GM19452 (cell line): ENCODE measurements around the gene CCDC188.

Experiments
- ATAC-seq: cut with Tn5 transposase; IDR thresholded peaks from one replicate; pipeline ENCODE4 v1.9.1; 2021; ENCODE audit not compliant: unreplicated experiment

The CCDC188 gene

DNA sequence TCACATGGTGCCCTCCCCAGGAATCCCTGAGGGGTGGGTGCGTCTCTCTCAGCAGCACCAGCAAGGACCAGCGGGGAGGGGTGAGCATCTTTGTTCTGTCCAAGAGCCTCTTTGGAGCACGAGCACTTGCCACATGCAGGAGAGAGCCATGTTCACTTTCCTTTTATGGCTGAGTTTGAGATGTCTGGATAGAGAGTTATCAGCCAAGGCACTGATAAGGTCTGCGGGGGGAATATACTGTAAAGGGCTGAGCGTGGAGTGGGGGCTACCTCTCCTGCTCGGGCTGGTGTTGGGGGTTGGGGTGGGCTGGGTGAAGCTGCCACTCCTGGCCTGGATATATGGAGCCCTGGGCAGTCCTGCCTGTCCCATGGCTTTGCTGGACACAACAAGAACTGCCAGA is 34.9 kb upstream of the CCDC188 start:
- ATAC-seq: no peak

DNA sequence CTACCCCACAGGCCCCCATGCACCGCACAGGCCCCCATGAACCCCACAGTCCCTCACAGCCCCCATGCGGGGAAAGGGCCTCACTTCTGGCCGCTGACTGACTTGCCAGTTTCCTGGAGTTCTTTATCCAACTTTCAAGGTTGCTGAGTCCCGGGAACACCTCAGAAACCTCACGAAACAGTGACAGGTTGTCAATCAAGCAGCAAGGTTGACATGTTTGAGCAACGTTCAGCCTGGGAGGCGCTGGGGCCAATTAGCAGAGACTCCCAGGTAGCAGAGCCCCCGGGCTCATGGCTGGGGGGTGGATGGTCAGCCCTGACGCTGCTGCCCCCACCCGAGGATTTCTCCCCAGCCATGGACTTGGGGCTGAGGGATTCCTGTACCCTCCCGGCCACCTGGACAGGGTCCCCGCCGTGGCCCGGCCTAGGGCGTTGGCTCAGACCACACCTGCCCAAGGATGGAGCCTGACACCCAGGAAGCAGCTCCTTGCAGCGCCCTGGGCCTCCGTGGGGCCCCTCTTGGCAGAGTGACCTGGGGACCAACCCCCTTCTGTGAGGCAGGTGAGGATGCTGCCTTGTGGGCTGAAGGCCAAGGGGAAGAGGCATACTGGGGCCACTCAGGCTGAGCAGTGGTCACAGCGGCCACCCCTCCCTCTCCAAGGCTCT is 33.8 kb upstream of the CCDC188 start:
- no peak for ATAC-seq

DNA sequence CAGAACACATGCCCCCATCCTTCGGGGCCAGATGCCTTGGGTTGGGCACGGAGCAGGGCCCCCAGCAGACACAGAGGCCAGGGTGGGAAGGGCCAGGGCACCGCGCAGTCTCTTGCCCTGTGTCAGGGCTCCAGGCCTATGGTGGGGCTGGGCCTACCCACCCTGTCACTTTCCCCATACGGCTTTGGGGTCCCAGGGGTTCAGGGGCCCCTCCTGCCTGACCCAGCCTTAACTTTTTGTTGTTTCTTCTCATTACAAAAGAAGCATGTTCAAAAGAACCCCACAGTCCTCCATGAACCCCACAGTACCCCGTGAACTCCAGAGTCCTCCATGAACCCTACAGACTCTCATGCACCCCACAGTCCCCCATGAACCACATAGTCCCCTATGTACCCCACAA is 33.0 kb upstream of the CCDC188 start:
- no peak for ATAC-seq

DNA sequence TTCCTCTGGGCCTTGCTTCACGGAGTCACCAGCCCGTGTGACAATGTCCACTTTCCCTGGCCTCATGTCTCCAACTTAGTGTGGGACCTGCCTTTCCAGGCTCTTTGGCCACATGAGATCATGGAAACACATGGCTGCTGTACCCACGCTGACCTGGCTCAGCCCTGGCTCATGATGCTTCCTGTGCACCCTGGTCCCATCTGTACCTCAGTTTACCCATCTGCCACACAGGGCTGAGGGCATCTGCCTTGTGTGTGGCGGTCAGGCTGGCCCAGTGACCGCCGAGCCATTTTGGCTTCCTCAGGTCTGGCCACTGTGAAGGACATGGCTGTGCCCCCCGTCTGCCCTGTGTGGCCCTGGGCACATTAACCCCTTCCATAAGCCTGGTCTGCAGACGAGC is 32.2 kb upstream of the CCDC188 start:
- ATAC-seq: no peak

DNA sequence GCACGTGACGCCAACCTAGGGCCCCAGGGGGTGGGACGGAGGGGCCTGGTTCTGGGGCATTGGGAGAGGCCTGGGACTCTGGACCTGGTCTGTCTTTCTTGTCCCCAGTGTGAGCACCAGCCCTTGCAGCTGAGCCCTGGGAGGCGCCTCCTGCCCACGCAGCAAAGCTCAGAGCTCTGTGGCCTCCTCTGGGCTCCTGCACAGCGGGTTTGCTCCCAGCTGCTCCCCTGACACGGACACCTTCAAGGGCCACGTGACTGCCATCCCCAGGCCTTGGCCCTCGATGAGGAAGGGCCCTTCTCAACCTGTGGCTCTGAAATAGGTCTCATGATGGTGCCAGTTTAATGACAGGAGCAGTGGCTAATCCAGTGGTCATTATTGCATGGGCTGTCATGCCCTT is 31.5 kb upstream of the CCDC188 start:
- no peak for ATAC-seq

DNA sequence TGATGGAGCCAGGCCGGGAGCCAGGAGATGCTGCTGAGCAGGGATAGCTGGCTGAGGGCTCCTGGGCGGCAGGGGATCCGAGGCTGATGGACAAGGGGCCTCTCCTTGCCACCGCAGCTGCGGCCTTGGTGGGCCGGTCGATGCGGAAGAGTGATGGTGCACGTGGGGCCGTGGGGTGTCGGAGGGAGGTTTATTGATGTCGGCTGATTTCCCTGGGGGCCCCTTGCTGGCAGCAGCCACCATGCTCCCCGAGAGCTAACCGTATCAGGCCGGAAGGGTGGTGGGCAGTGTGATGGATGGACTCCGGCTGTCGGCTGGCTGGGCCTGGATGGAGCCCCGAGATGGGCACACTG is 31.0 kb upstream of the CCDC188 start:
- ATAC-seq: no peak

DNA sequence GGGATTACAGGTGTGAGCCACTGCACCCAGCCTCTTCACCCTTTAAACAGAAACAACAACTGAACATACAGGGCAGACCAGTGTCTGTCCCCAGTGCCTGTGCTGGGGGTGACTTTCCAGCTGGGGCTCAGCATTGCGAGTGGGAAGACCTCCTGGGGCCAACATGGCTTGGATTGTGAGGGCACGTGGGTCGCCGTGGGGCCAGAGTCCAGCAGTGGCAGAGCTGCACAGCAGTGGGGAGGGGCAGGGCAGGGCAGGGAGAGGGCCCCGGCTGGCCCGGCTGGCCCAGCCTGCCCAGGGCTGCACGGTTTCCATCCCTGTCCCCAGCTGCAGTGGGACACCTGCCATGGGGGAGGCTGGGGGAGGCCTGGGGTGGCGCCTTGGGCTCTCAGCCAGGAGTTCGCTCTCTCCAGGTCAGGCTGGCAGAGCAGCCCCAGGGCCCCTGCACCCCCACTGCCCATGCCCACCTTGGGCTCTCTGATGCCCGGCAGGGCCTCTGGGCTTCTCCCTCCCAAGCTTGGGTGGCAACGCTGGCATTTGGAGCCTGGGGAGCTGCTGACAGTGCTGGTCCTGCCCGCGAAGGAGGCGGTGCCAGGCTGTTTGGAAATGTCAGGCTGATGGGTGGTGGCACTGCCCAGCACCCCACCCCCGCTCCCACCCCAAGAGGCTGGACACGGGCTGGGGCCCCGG is 30.5 kb upstream of the CCDC188 start:
- ATAC-seq: no peak

DNA sequence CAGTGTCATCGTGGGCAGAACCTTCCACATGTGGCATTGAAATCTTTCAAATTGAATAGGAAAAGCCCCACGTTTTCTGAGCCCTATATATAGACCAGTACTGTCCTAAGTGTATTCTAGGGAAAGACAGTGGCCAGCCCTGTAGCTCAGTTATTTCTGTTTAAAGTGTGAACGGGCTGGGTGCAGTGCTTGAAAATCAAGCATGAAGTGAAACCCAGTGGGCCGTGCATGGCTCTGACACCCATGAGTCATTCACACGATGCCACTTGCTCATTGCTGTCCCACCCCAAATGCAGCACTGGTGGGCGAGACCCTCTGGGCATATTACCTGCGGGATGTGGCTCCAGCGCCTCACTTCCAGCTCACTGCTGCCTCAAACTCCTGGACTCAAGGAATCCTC is 29.8 kb upstream of the CCDC188 start:
- no peak for ATAC-seq

DNA sequence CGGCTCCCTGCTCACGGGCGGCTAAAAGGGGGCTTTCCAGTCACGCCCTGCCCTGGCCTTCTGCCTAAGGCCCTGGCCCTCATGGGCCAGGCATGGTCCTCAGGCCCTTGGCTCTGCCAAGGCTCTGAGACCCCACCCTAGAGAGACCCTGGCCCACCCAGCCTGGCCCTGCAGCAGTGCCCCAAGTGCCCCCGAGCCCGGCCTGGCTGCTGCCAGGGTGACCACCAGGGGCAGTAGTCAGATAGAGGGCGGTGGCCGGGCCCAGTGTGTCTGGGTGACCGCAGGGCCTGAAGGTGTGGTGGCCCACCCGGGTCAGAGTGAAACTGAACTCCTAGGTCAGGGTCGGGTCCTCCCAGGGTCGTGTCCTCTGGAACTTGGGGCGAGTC is 29.4 kb upstream of the CCDC188 start:
- no peak for ATAC-seq

DNA sequence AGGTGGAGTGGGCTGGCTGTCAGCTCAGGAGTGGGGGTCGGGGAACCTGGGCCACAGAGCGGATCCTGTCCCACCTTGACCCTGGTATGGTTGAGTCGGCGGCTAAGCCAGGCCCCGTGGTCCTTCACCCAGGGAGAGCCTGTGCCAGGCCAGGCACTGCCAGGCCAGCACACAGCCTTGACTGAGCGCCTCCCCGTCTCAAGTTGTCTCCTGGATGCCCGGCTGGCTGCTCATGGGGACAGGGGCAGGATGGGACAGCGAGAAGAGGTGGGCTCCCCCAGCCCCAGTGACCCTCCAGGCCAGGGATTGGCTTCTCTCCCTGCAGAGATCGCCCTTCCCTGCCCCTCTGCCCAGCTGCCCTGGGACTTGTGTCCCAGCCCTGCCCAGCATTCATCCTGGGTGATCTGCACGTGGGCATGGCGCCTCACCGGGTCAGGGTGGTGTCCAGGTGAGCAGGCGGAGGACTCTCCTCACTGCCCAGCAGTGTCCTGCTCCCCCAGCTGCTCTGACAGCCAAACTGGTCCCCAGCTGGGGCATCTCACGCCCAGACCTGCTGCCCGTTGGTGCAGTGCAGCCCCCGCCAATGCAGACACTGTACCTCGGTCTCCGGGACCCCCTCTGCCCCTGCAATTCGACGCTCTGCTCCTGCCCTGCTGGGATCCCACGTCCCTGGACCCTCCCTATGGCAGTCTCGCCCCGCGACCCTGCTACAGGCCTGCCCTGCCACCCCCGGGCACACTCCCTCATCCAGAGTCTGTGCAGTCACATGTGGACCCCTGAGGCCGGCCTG is 28.8 kb upstream of the CCDC188 start:
- ATAC-seq: no peak

DNA sequence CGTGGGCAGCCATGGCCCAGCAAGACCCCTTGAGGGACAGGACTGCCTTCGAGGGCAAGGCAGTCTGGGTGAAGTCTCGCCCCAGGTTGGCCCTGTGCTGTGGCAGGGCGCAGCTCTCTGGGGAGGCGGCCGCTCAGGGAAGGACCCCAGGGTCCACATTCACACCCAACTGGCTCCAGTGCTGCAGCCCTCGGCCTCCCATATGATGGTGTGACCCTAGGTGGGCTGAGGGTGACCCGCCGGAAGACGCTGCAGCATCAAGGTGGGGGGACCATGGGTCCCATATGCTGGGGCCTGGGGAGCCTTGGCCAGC is 28.0 kb upstream of the CCDC188 start:
- ATAC-seq: no peak

DNA sequence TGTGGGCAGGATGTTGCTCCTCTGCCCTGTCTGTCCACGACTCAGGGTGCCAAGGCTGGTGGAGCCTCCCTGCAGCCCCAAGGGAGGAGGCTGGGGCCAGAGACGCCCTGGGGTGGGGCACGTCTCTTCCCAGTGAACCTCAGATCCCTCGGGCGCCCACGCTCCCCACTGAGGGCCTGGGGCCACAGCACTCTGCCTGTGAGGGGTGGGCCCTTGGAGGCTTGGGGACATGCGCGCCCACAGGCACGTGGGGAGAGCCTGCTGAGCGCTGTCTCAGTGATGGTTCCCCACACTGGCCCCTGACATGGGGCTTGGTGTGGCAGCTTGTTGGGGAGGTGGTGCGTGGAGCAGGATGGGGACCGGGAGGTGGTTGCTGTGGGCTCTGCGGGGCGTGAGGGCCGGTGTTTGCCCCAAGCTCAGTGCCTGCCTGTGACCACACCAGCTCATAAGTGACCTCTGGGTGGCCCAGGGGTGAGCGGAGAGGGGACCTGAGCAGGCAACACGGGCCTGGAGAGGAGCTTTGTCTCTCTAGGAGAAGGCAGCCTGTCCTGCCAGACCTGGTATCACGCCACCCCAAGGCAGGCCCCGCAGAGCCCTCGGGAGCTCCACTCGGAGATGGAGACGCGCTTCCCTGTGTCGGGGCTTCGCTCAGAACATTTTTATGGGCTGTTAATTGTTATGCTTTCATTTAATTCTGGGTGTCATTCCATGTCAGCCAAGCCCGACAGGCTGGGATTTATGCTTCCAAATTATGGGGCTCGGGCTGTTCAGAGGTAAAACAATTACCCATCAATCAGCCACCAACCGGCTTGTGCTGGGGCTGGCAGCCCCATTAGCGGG is 27.4 kb upstream of the CCDC188 start:
- ATAC-seq: no peak

DNA sequence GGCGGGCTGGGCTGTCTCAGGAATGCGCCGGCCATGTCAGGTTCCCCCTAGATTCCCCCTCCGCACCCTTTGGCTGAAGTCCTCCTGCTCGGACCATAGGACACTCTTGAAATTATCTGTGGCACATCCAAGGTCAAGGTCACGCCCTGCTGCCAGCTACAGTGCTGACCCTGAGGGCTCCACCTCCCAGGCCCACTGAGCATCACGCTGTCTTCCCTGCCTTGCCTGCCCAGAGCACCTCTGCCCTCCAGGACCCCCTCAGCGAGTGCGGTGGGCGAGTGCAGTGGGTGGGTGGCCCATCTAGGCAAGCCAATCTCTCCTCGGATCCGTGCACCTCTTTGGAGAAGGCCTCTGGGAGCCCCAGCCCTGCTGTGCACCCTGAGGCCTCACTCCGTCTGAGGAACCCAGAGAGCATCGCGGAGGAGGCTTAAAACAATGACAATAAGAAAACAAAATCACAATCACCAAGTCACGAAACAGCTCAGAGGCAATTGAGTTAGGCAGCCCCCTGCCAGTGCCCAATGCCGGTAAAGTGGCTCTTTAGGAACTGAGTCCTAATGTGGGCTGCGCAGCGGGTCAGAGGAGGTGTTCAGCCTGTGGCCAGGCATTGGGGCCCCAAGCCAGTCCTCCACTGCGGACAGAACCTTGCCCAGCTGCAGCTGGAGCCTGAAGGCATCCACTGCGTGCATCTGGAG is 26.5 kb upstream of the CCDC188 start:
- ATAC-seq: no peak

DNA sequence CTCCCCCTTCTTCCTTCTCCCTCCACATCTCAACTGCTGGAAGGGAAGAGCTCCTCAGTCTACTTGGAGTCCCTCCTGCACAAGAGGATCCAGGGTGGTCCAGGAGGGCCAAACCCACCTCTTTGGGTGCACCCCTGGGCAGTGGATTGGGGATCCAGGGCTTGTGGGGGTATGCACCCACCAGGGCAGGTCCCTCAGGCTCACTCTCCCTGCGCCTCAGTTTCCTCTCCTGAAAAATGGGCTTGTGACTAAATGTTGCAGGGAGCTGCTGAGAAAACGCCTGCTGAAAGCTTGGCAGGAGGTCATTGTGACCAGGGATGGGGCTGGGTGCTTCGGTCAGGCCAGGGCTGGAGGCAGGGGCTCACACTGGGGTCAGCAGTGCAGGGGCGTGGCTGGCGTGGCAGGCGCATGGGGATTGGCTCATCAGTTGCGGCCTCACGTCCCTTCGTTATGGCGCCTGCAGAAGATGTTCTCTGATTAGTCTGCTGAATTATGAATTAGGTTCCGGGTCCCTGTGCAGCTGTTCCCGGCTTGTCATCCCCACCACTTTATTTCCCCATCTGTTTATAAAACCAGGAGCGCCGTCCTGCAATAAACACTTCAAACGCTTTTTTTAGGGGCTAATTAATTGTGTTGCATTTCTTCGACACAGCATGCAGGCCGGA is 25.7 kb upstream of the CCDC188 start:
- no peak for ATAC-seq

DNA sequence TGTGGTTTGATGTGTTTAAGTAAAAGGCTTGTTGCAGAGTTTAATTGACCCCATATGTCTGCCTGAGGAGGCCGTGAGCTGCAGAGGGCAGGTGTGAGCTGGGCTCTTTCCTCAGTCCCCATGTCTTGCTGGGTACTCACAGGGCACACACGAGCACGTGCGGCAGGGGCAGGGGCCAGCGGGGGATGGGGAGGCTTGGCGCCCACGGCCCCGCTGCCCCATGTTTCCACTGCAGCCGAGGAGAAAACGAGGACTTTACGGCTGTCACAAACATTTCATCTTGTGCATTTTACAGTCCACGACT is 24.7 kb upstream of the CCDC188 start:
- ATAC-seq: no peak

DNA sequence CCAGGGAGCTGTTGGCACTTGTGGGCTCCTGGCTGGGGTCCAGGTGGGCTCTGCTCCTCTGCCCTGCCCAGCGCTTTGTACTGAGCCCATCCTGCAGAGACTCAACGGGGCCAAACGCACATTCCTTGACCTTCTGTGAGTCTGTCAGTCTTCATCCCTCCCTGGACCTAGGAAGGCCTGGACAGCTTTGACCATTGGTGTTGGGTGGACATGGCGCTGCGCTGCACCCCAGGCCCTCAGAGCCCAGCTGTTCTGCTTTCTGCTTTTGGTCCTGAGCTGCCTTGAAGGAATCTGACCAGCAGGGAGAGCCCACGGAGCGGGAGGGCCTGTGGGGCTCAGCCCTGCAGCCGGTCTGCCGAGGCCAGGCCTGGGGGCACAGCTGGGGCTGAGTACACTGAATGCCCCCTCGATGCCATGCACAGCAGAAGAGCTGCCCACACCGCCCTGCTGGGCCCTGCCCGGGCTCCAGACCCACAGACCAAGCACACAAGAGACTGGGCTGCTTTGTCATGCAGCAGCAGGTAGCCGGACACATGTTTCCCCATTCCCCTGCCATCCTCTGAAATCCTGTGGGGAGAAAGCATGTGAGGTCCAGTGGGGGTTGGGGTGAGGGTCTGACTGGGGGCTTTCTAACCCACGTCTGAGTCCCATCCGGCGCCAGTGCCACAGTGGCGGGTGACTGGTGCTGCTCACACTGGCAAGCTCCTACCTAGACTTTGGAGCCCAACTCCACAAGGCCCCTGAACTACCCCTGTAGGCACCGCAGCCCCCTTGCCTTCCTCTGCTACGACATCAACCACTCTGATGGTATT is 24.1 kb upstream of the CCDC188 start:
- ATAC-seq: no peak

DNA sequence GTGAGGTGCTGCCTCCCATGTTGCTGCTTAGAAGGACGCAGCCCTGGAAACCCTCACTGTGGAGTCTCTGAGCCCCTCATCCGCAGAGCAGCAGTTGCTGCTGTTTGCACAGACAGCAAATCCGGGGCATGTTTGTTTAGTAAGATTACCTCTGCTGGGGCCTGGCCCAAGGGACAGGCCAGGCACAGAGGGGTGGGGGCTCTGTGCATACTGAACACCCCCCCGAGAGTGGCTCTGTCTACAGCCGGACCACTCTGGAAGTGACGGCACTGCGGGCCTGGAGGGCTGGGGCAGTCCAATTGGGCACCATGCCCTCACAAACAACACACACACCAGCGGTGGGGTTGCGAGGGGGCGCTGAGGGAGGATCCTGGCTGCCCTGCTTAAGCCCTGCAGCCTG is 22.9 kb upstream of the CCDC188 start:
- no peak for ATAC-seq

DNA sequence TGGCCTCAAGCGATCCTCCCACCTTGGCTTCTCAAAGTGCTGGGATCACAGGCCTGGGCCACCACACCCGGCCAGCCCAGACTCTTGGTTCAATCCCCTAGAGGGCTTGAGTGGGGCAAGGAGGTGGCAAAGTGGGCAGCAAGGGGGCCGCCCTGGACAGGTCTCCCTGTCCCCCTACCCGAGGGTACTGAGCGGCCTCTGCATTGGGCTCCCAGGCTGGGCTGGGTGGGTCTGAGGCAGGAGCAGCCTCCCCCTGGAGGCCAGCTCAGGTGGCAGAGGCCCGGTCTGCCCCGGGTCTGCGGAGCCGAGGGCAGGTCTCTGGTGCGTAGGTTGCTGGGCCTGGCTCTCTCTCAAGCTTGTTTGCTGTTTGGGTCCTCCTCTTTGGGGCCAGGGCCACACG is 22.4 kb upstream of the CCDC188 start:
- ATAC-seq: no peak

DNA sequence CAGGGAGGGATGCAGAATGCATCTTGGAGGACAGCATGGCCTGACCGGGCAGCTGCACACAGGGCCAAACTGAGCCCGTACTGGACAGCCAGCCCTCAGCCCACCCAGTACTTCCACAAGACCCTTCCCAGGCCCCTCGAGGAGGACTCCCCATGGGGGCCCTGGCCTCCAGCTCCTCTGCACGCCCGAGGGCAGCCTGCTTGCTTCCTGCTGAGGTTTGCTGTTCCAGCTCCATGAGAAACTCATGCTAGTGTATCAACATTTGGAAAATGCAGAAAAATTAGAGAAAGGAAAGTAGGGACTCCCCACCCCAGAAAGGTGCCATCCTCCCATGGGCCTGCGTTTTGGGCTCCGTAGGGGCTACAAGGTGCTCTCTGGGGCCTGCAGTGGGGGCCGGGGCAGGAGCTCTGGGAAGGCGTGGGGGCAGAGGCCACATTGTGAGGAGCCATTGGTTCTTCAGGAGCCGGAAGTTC is 21.3 kb upstream of the CCDC188 start:
- ATAC-seq: no peak
